Transverse colon (tissue), 4 donors: ENCODE results near the gene LRRC3C. TPM values are rescaled to one million over a fixed set of nuclear protein-coding genes. Genes with fewer than 3 reads are reported as not detected.

Source experiments
- DNase-seq: peaks from one replicate; pipeline ENCODE4 v3.0.0-alpha.2; 2019
- H3K27ac ChIP-seq, 4 donors: fragments of 200-600 bp; sonication (generic); 2 replicates each; pipeline ENCODE4 v1.5.1; 2016 to 2018; ENCODE audit warnings: inconsistent platforms in 4 of 4
- H3K27me3 ChIP-seq: fragments of 200-600 bp; sonication (generic); 2 replicates; pipeline ENCODE4 v1.5.1; 2017; ENCODE audit warnings: inconsistent platforms
- H3K36me3 ChIP-seq, 4 donors: fragments of 200-600 bp; sonication (generic); 2 replicates each; pipeline ENCODE4 v1.5.1; 2017 to 2019; ENCODE audit warnings: inconsistent platforms in 4 of 4
- H3K4me1 ChIP-seq, 4 donors: fragments of 200-600 bp; sonication (generic); 2 replicates each; pipeline ENCODE4 v1.5.1; 2017 to 2020; ENCODE audit warnings: inconsistent platforms in 4 of 4
- H3K4me3 ChIP-seq, 4 donors: fragments of 200-600 bp; sonication (generic); 1 replicate in 1 of 4; 2 replicates in 3 of 4; pipeline versions ENCODE4 v1.5.1 to v1.6.1; 2017 to 2019; ENCODE audit warnings: inconsistent platforms in 4 of 4
- H3K9me3 ChIP-seq, 2 donors: fragments of 200-600 bp; sonication (generic); 2 replicates each; pipeline ENCODE4 v1.5.1; 2017 to 2019; ENCODE audit warnings: inconsistent platforms in 2 of 2
- CTCF ChIP-seq, 5 experiments: fragments of 200-600 bp in 3 of 5; fragments of 450-650 bp in 2 of 5; sonication (generic) in 3 of 5; IDR thresholded peaks; 1 replicate in 2 of 5; 2 replicates in 3 of 5; pipeline ENCODE4 v1.5.1; 2016 to 2017; ENCODE audit warnings: antibody characterized with exemption in 5 of 5, inconsistent platforms in 3 of 5, mild to moderate bottlenecking in 2 of 5, moderate library complexity in 1 of 5
- EP300 ChIP-seq: sonication (generic); formaldehyde crosslinking; IDR thresholded peaks from one replicate; pipeline ENCODE4 v1.6.1; 2017; ENCODE audit warnings: antibody characterized with exemption, low read depth
- POLR2A ChIP-seq: fragments of 450-650 bp; IDR thresholded peaks from one replicate; pipeline ENCODE4 v1.6.1; 2016; ENCODE audit warnings: antibody characterized with exemption, mild to moderate bottlenecking, moderate library complexity
- POLR2AphosphoS5 ChIP-seq, 3 donors: sonication (generic); formaldehyde crosslinking; IDR thresholded peaks; one replicate each; pipeline ENCODE4 v1.6.1; 2016; ENCODE audit warnings: antibody characterized with exemption in 3 of 3
- WGBS, 2 donors: methylation state at CpG; one replicate each; pipeline ENCODE4 v1.1.5; 2018; ENCODE audit warnings: low coverage in 1 of 2; 5-methylcytosine and 5-hydroxymethylcytosine counted together
- in situ Hi-C, 4 donors: fragments of 200-750 bp; cut with MboI; loops; one replicate each; pipeline versions ENCODE4 v1.15.0 to v1.15.1; 2017; ENCODE audit warnings: low sequenced_read_pairs in 3 of 4, low pct_ligation_motif_present in 1 of 4, low pct_unique_long_range_greater_than_20kb in 1 of 4
- intact Hi-C: fragments of 100-400 bp; cut with DNase I; formaldehyde crosslinking; loops from one replicate; pipeline ENCODE4 v1.15.1; 2023; ENCODE audit warnings: low total_unique reads
- total RNA-seq, 4 donors: library from RNA; depleted of rRNA; stranded (reverse); fragments of >200 nt; gene quantifications; one replicate each; pipeline ENCODE4 v1.1.0, GENCODE V29; 2016

Gene LRRC3C
- total RNA-seq, 4 donors from 2014 or later: not detected

- DNase-seq: no peak
- Histone ChIP-seq H3K4me1 (peaks cover 20 to 35% (median 28%) of the 10 kb centered on the region in 4 donors), H3K36me3 (peaks cover 0 to 20% (median 6%) of the 10 kb centered on the region in 4 donors), H3K4me3 (peak overlapping the region in 3 of 4 donors; percentile 63 to 79 (median 76)), H3K27ac (peak overlapping the region; percentile 87 to 96 (median 90)), H3K9me3 (no peaks in the 10 kb centered on the region), H3K27me3 (no peaks in the 10 kb centered on the region)
- WGBS, 2 donors: 6 to 29% methylated on average over 2 to 4 of the region's 4 CpGs
- TF ChIP-seq POLR2AphosphoS5 (IDR thresholded peaks at IDR 0.05) (no peak), CTCF (IDR thresholded peaks at IDR 0.05) (no peak), POLR2A (no peak), EP300 (no peak)
- in situ Hi-C loops: no loop called here
- intact Hi-C loops: no loop called here
Measured at GRCh38 chr17:39926135-39926587, 1.4 kb upstream of the LRRC3C start.

GRCh38 chr17:39926588-39927100, 888 bp upstream of the LRRC3C start:
- in situ Hi-C loops (no loop called here), intact Hi-C loops (no loop called here)
- DNase-seq: peak; percentile 60
- 2% methylated on average over 13 of the region's 15 CpGs; no CpG with 5 or more reads in 1 of the 2 donors for WGBS, 2 donors
- H3K9me3 ChIP-seq: no peaks in the 10 kb centered on the region
- peaks cover 20 to 35% (median 28%) of the 10 kb centered on the region in 4 donors for H3K4me1 ChIP-seq
- H3K36me3 ChIP-seq: peaks cover 0 to 20% (median 6%) of the 10 kb centered on the region in 4 donors
- TF ChIP-seq POLR2AphosphoS5 (IDR thresholded peaks at IDR 0.05) (peak in 1 of 3 donors; percentile 3), EP300 (no peak)
- peak overlapping the region; percentile 63 to 91 (median 78) for H3K4me3 ChIP-seq
- no peaks in the 10 kb centered on the region for H3K27me3 ChIP-seq
- H3K27ac ChIP-seq: peak overlapping the region; percentile 87 to 96 (median 90)

- Histone ChIP-seq H3K9me3 (no peaks in the 10 kb centered on the region), H3K27ac (peak overlapping the region; percentile 87 to 96 (median 90)), H3K4me1 (peaks cover 20 to 35% (median 28%) of the 10 kb centered on the region in 4 donors), H3K36me3 (peaks cover 0 to 6% (median 0%) of the 10 kb centered on the region in 4 donors), H3K27me3 (no peaks in the 10 kb centered on the region), H3K4me3 (peak overlapping the region; percentile 42 to 79 (median 70))
- no peak for TF ChIP-seq POLR2A
- TF ChIP-seq EP300: no peak
- no peak for TF ChIP-seq CTCF (IDR thresholded peaks at IDR 0.05)
- TF ChIP-seq POLR2AphosphoS5 (IDR thresholded peaks at IDR 0.05): no peak
- peak; percentile 46 for DNase-seq
- WGBS, 2 donors: 27% methylated on average over 14 of the region's 17 CpGs; no CpG with 5 or more reads in 1 of the 2 donors
- in situ Hi-C loops: no loop called here
- intact Hi-C loops: no loop called here
Measured at GRCh38 chr17:39927929-39928857, 661 bp downstream of the LRRC3C start.

- H3K27me3 ChIP-seq: no peaks in the 10 kb centered on the region
- intact Hi-C loops: no loop called here
- H3K4me3 ChIP-seq: no peak overlapping the region
- H3K27ac ChIP-seq: peak overlapping the region; percentile 87 to 96 (median 90)
- no peaks in the 10 kb centered on the region for H3K36me3 ChIP-seq
- TF ChIP-seq CTCF (IDR thresholded peaks at IDR 0.05) (no peak), POLR2AphosphoS5 (IDR thresholded peaks at IDR 0.05) (no peak), POLR2A (no peak), EP300 (no peak)
- peaks cover 20 to 35% (median 28%) of the 10 kb centered on the region in 4 donors for H3K4me1 ChIP-seq
- DNase-seq: no peak
- H3K9me3 ChIP-seq: no peaks in the 10 kb centered on the region
- in situ Hi-C loops: no loop called here
- 72 to 75% methylated on average over 4 to 8 of the region's 8 CpGs for WGBS, 2 donors
Measured at GRCh38 chr17:39928858-39929645, 1.5 kb downstream of the LRRC3C start.
